ENCODE results near the gene OGFOD3. TPM values are rescaled to one million over a fixed set of nuclear protein-coding genes. Genes with fewer than 3 reads are reported as not detected.
"Not testable (repeated sequence)": the region's sequence is repeated elsewhere in the genome, so short reads cannot be mapped to it uniquely, and the experiment has no call there.

The OGFOD3 gene
- total RNA-seq, 1 experiment from 2014 or later: 53.6 TPM

DNA sequence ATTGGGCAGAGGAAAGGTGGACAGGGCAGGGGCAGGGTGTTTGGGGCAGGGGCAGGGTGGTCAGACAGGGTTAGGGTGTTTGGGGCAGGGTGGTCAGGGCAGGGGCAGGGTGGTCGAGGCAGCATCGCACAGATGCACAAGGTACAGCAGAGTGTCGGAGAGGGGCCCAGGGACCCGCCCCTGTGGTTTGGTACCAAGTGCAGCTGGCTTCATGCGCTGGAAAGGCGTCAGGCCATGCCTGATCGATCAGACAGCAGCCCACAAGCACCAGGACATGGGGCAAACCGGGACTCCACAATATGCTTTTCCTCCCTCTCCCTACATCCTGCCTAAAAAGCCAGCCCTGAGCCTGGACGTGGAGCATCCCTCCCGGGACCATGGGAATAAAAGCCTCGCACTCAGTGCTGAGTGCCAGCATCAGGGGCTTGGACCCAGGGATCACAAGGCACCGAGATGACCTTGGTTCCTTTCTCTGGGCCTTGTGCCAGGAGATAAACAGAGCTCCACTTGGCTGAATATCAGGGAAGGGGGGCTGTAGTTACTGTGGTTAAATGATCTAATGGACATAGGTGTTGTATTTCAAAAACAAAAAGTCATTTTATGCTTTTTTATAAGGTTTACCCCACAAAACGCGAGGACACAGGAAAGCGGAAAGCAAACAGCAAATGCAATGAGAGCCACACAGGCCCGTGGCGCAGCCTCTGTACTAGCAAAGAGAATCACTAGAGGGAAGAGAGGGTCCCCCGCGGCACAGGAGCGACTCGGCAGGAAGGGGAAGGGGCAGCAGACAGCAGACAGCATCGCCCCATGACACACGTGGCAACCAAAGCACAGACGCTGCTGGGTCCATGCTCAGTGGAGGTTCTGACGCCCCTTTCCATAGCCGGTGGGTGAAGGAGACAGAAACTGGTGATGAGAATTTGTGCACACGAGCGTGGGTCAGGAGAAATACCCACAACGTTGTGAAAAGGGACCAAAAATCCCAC is 5.6 kb downstream of the OGFOD3 start:
- intact Hi-C loops (cut with micrococcal nuclease): loop anchor here (10.0 kb wide), 2 partner anchors 142 to 378 kb away; partner anchors contain the start of genes DCXR and RAC3
- Histone ChIP-seq H3K9me2 (ENCODE audit: insufficient read depth) (no peaks in the 10 kb centered on the region), H3K4me1 (ENCODE audit: control insufficient read depth in 1 of 2, insufficient read depth in 2 of 2, low read length in 2 of 2) (peaks cover 5 to 12% of the 10 kb centered on the region in 2 experiments), H4K20me1 (ENCODE audit: insufficient read depth) (peaks cover 6% of the 10 kb centered on the region; the same call in 1 of the 2 replicates), H2AFZ (ENCODE audit: low read depth, low read length, poor library complexity, severe bottlenecking) (no peak overlapping the region), H3K9ac (ENCODE audit: low read length) (no peak overlapping the region), H3K27me3 (ENCODE audit: insufficient read depth, low read length) (no peaks in the 10 kb centered on the region), H3K9me3 (ENCODE audit: control insufficient read depth in 1 of 2, insufficient read depth in 1 of 2, low read depth in 1 of 2, low read length in 2 of 2) (no peaks in the 10 kb centered on the region), H3K27ac (ENCODE audit: low read depth, low read length) (no peak overlapping the region), H3K79me2 (ENCODE audit: insufficient read depth, low read length) (no peaks in the 10 kb centered on the region; the same call in 1 of the 2 replicates), H3K36me3 (ENCODE audit: control insufficient read depth in 1 of 2, insufficient read depth in 2 of 2, low read length in 2 of 2) (peaks cover 0 to 7% of the 10 kb centered on the region in 2 experiments; a peak in 2 of 4 replicates), H3K4me2 (ENCODE audit: low read length) (no peak overlapping the region), H3K4me3 (replicated peaks in 1 of 2; ENCODE audit: low read depth in 1 of 2, low read length in 2 of 2) (no peak overlapping the region)
- no TSS peak for BruUV-seq (replicated peaks)
- TF ChIP-seq ELF1 (IDR thresholded peaks at IDR 0.05; ENCODE audit: borderline replicate concordance, low read depth): no peak
- TF ChIP-seq, protein P1, sequence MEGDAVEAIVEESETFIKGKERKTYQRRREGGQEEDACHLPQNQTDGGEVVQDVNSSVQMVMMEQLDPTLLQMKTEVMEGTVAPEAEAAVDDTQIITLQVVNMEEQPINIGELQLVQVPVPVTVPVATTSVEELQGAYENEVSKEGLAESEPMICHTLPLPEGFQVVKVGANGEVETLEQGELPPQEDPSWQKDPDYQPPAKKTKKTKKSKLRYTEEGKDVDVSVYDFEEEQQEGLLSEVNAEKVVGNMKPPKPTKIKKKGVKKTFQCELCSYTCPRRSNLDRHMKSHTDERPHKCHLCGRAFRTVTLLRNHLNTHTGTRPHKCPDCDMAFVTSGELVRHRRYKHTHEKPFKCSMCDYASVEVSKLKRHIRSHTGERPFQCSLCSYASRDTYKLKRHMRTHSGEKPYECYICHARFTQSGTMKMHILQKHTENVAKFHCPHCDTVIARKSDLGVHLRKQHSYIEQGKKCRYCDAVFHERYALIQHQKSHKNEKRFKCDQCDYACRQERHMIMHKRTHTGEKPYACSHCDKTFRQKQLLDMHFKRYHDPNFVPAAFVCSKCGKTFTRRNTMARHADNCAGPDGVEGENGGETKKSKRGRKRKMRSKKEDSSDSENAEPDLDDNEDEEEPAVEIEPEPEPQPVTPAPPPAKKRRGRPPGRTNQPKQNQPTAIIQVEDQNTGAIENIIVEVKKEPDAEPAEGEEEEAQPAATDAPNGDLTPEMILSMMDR (IDR thresholded peaks at IDR 0.05 in 2 of 3, conservative IDR thresholded peaks at IDR 0.05 in 1 of 3; ENCODE audit: borderline replicate concordance in 1 of 3, insufficient read depth in 1 of 3, low read depth in 2 of 3, low read length in 2 of 3): no peak
- TF ChIP-seq TCF7L2 (IDR thresholded peaks at IDR 0.05; ENCODE audit: borderline replicate concordance, extremely low read depth, insufficient read depth, insufficient read length): peak; percentile 23
- TF ChIP-seq EGR1 (IDR thresholded peaks at IDR 0.05; ENCODE audit: low read depth): no peak
- ChIA-PET RAD21 (ENCODE audit: low non-redundant PET in 1 of 2, low total read pairs in 2 of 2, uncharacterized antibody in 2 of 2, unreplicated experiment in 2 of 2) (interaction anchor here in 1 of 2 experiments (0.5 kb wide), 1 partner anchor 120 kb away, joined by 7 read pairs; no protein-coding TSS in a partner anchor), POLR2A (no interaction called here), CTCF (interaction anchor here (2.0 kb wide), 1 partner anchor 56 kb away, joined by 7 read pairs; no protein-coding TSS in a partner anchor)
- no peak for ATAC-seq
- DNase-seq (ENCODE audit: low read depth, low spot score): no peak

DNA sequence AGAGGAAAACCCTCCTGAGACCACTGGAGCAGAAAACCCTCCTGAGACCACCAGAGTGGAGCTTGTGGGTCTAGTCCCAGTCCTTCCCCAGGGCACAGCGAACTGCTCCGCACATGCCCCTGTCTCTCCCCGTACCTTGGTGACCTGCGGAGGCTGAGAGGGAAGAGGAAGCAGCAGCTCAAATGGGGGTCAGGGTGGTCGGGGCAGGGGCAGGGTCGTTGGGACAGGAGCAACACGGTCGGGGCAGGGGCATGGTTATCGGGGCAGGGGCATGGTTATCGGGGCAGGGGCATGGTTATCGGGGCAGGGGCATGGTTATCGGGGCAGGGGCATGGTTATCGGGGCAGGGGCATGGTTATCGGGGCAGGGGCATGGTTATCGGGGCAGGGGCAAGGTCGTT is 6.3 kb downstream of the OGFOD3 start:
- ATAC-seq, POLR2A ChIA-PET: not testable (repeated sequence)
- intact Hi-C loops (cut with micrococcal nuclease): loop anchor here (10.0 kb wide), 2 partner anchors 143 to 377 kb away; partner anchors contain the start of genes DCXR and RAC3

More for the DNA sequence above, 6.3 kb downstream of the OGFOD3 start:
- H3K4me3 ChIP-seq (replicated peaks in 1 of 2; ENCODE audit: low read depth in 1 of 2, low read length in 2 of 2); BruUV-seq (replicated peaks); DNase-seq (ENCODE audit: low read depth, low spot score); H4K20me1 ChIP-seq (ENCODE audit: insufficient read depth); H3K27me3 ChIP-seq (ENCODE audit: insufficient read depth, low read length); H3K9ac ChIP-seq (ENCODE audit: low read length); RAD21 ChIA-PET (ENCODE audit: low non-redundant PET in 1 of 2, low total read pairs in 2 of 2, uncharacterized antibody in 2 of 2, unreplicated experiment in 2 of 2); H3K9me3 ChIP-seq (ENCODE audit: control insufficient read depth in 1 of 2, insufficient read depth in 1 of 2, low read depth in 1 of 2, low read length in 2 of 2); H3K27ac ChIP-seq (ENCODE audit: low read depth, low read length); H3K4me2 ChIP-seq (ENCODE audit: low read length); CTCF ChIA-PET; H2AFZ ChIP-seq (ENCODE audit: low read depth, low read length, poor library complexity, severe bottlenecking); H3K36me3 ChIP-seq (ENCODE audit: control insufficient read depth in 1 of 2, insufficient read depth in 2 of 2, low read length in 2 of 2); H3K79me2 ChIP-seq (ENCODE audit: insufficient read depth, low read length); H3K9me2 ChIP-seq (ENCODE audit: insufficient read depth): not testable (repeated sequence)
- peaks cover 9 to 15% of the 10 kb centered on the region in 2 experiments for H3K4me1 ChIP-seq (ENCODE audit: control insufficient read depth in 1 of 2, insufficient read depth in 2 of 2, low read length in 2 of 2)

Measured in HCT116 (cell line).